ENCODE data around the gene WDFY2. TPM values are rescaled to one million over a fixed set of nuclear protein-coding genes. Genes with fewer than 3 reads are reported as not detected.

The WDFY2 gene
- polyA plus RNA-seq, 6 donors from 2014 or later: 7.6 to 13.6 (median 8.0) TPM

GRCh38 chr13:51726446-51727193 is 142.4 kb downstream of the WDFY2 start:
- Mint-ChIP-seq H3K4me1 (peaks cover 0 to 5% (median 0%) of the 10 kb centered on the region in 3 donors), H3K9me3 (no peaks in the 10 kb centered on the region)

GRCh38 chr13:51727634-51728274 is 143.5 kb downstream of the WDFY2 start:
- H3K27ac Mint-ChIP-seq: no peak overlapping the region
- H3K4me3 Mint-ChIP-seq: no peak overlapping the region
- DNase-seq (no peak), ATAC-seq (ENCODE audit: low read depth in 2 of 2) (no peak)
- H3K27me3 Mint-ChIP-seq: no peaks in the 10 kb centered on the region
- H3K36me3 Mint-ChIP-seq: peaks cover 12 to 15% of the 10 kb centered on the region in 2 donors
- no peaks in the 10 kb centered on the region for H3K9me3 Mint-ChIP-seq
- H3K4me1 Mint-ChIP-seq: no peaks in the 10 kb centered on the region

More at GRCh38 chr13:51726446-51727193, 142.4 kb downstream of the WDFY2 start:
- ATAC-seq (ENCODE audit: low read depth in 2 of 2): no peak
- no peaks in the 10 kb centered on the region for H3K27me3 Mint-ChIP-seq
- peak overlapping the region in 1 of 6 donors; percentile 17 for H3K27ac Mint-ChIP-seq
- H3K36me3 Mint-ChIP-seq: peaks cover 13 to 15% of the 10 kb centered on the region in 2 donors
- H3K4me3 Mint-ChIP-seq: no peak overlapping the region
- DNase-seq: no peak

- no peaks in the 10 kb centered on the region for H3K27me3 Mint-ChIP-seq
- H3K36me3 Mint-ChIP-seq: peaks cover 12 to 15% of the 10 kb centered on the region in 2 donors
- H3K4me3 Mint-ChIP-seq: no peak overlapping the region
- no peak for ATAC-seq (ENCODE audit: low read depth in 2 of 2)
- no peak for DNase-seq
- H3K9me3 Mint-ChIP-seq: no peaks in the 10 kb centered on the region
- no peak overlapping the region for H3K27ac Mint-ChIP-seq
- peaks cover 0 to 1% (median under 1%) of the 10 kb centered on the region in 3 donors for H3K4me1 Mint-ChIP-seq
Measured at GRCh38 chr13:51728275-51728673, 144.0 kb downstream of the WDFY2 start.

GRCh38 chr13:51728972-51729371 is 144.7 kb downstream of the WDFY2 start:
- H3K36me3 Mint-ChIP-seq: peaks cover 12 to 15% of the 10 kb centered on the region in 2 donors
- H3K4me1 Mint-ChIP-seq: peaks cover 0 to 5% (median 5%) of the 10 kb centered on the region in 3 donors
- no peak overlapping the region for H3K4me3 Mint-ChIP-seq
- no peak for DNase-seq
- no peaks in the 10 kb centered on the region for H3K9me3 Mint-ChIP-seq
- no peak overlapping the region for H3K27ac Mint-ChIP-seq
- no peaks in the 10 kb centered on the region for H3K27me3 Mint-ChIP-seq
- ATAC-seq (ENCODE audit: low read depth in 2 of 2): no peak

GRCh38 chr13:51729866-51730553 is 145.7 kb downstream of the WDFY2 start:
- DNase-seq (no peak), ATAC-seq (ENCODE audit: low read depth in 2 of 2) (no peak)
- Mint-ChIP-seq H3K4me1 (peaks cover 0 to 5% (median 5%) of the 10 kb centered on the region in 3 donors), H3K4me3 (no peak overlapping the region), H3K9me3 (no peaks in the 10 kb centered on the region), H3K27me3 (no peaks in the 10 kb centered on the region), H3K27ac (no peak overlapping the region), H3K36me3 (peaks cover 12 to 15% of the 10 kb centered on the region in 2 donors)

- Mint-ChIP-seq H3K36me3 (peaks cover 10 to 11% of the 10 kb centered on the region in 2 donors), H3K4me1 (peaks cover 0 to 9% (median 5%) of the 10 kb centered on the region in 3 donors), H3K4me3 (no peak overlapping the region), H3K27ac (no peak overlapping the region), H3K27me3 (no peaks in the 10 kb centered on the region), H3K9me3 (no peaks in the 10 kb centered on the region)
- DNase-seq (no peak), ATAC-seq (ENCODE audit: low read depth in 2 of 2) (no peak)
Measured at GRCh38 chr13:51730927-51731326, 146.7 kb downstream of the WDFY2 start.

- Mint-ChIP-seq H3K4me3 (peak overlapping the region in 1 of 8 donors; percentile 55), H3K4me1 (peaks cover 0 to 10% (median 5%) of the 10 kb centered on the region in 3 donors), H3K9me3 (no peaks in the 10 kb centered on the region), H3K36me3 (peaks cover 5 to 7% of the 10 kb centered on the region in 2 donors), H3K27me3 (no peaks in the 10 kb centered on the region), H3K27ac (peak overlapping the region in 1 of 6 donors; percentile 83)
- no peak for ATAC-seq (ENCODE audit: low read depth in 2 of 2)
- DNase-seq: no peak
Measured at GRCh38 chr13:51731759-51732158, 147.5 kb downstream of the WDFY2 start.

GRCh38 chr13:51733374-51734298 is 149.4 kb downstream of the WDFY2 start:
- ATAC-seq (ENCODE audit: low read depth in 2 of 2) (no peak), DNase-seq (no peak)
- H3K27me3 Mint-ChIP-seq: no peaks in the 10 kb centered on the region
- no peaks in the 10 kb centered on the region for H3K9me3 Mint-ChIP-seq
- peaks cover 7 to 11% of the 10 kb centered on the region in 2 donors for H3K36me3 Mint-ChIP-seq
- peaks cover 2 to 10% (median 5%) of the 10 kb centered on the region in 3 donors for H3K4me1 Mint-ChIP-seq
- no peak overlapping the region for H3K4me3 Mint-ChIP-seq
- H3K27ac Mint-ChIP-seq: peak overlapping the region in 2 of 6 donors; percentile 23 to 33

- H3K27ac Mint-ChIP-seq: peak overlapping the region in 1 of 6 donors; percentile 49
- H3K36me3 Mint-ChIP-seq: peaks cover 7 to 19% of the 10 kb centered on the region in 2 donors
Measured at GRCh38 chr13:51734786-51735185, 150.5 kb downstream of the WDFY2 start.

GRCh38 chr13:51737609-51738008 is 153.3 kb downstream of the WDFY2 start:
- H3K36me3 Mint-ChIP-seq: peaks cover 7 to 26% of the 10 kb centered on the region in 2 donors
- no peak overlapping the region for H3K4me3 Mint-ChIP-seq
- H3K27me3 Mint-ChIP-seq: no peaks in the 10 kb centered on the region
- H3K4me1 Mint-ChIP-seq: peaks cover 2 to 10% (median 5%) of the 10 kb centered on the region in 3 donors
- no peak for ATAC-seq (ENCODE audit: low read depth in 2 of 2)
- no peak for DNase-seq
- H3K9me3 Mint-ChIP-seq: no peaks in the 10 kb centered on the region
- H3K27ac Mint-ChIP-seq: peak overlapping the region in 1 of 6 donors; percentile 20

More at GRCh38 chr13:51734786-51735185, 150.5 kb downstream of the WDFY2 start:
- Mint-ChIP-seq H3K27me3 (no peaks in the 10 kb centered on the region), H3K9me3 (no peaks in the 10 kb centered on the region), H3K4me1 (peaks cover 2 to 10% (median 5%) of the 10 kb centered on the region in 3 donors), H3K4me3 (no peak overlapping the region)
- DNase-seq: no peak
- no peak for ATAC-seq (ENCODE audit: low read depth in 2 of 2)

GRCh38 chr13:51738226-51738905 is 154.1 kb downstream of the WDFY2 start:
- peaks cover 2 to 8% (median 3%) of the 10 kb centered on the region in 3 donors for H3K4me1 Mint-ChIP-seq
- H3K36me3 Mint-ChIP-seq: peaks cover 5 to 33% of the 10 kb centered on the region in 2 donors
- no peak for ATAC-seq (ENCODE audit: low read depth in 2 of 2)
- H3K27ac Mint-ChIP-seq: peak overlapping the region in 1 of 6 donors; percentile 71
- no peak overlapping the region for H3K4me3 Mint-ChIP-seq
- no peaks in the 10 kb centered on the region for H3K27me3 Mint-ChIP-seq
- DNase-seq: no peak
- H3K9me3 Mint-ChIP-seq: no peaks in the 10 kb centered on the region
